ENCODE results near the gene CADM2.

CADM2 gene

GRCh38 chr3:85801955-85802354, 843.2 kb downstream of the CADM2 start:
- DNase-seq (ENCODE audit: low read depth), result no peak

GRCh38 chr3:85808755-85809154, 850.0 kb downstream of the CADM2 start:
- DNase-seq (ENCODE audit: low read depth), result no peak

GRCh38 chr3:85821130-85821756, 862.5 kb downstream of the CADM2 start:
- no peak for DNase-seq (ENCODE audit: low read depth)

- DNase-seq (ENCODE audit: low read depth), result no peak
These were observed 877.2 kb downstream of the CADM2 start for GRCh38 chr3:85835857-85836440.

GRCh38 chr3:85837402-85837801, 878.6 kb downstream of the CADM2 start:
- DNase-seq (ENCODE audit: low read depth), result no peak

GRCh38 chr3:85838921-85839320, 880.1 kb downstream of the CADM2 start:
- DNase-seq (ENCODE audit: low read depth), result no peak

- DNase-seq (ENCODE audit: low read depth), result no peak
These were observed 883.3 kb downstream of the CADM2 start for GRCh38 chr3:85842081-85842480.

- no peak for DNase-seq (ENCODE audit: low read depth)
These were observed 888.2 kb downstream of the CADM2 start for GRCh38 chr3:85846940-85847339.

GRCh38 chr3:85851071-85851470, 892.3 kb downstream of the CADM2 start:
- no peak for DNase-seq (ENCODE audit: low read depth)

GRCh38 chr3:85853805-85854204, 895.0 kb downstream of the CADM2 start:
- no peak for DNase-seq (ENCODE audit: low read depth)

- no peak for DNase-seq (ENCODE audit: low read depth)
These were observed 904.2 kb downstream of the CADM2 start for GRCh38 chr3:85862893-85863455.

- no peak for DNase-seq (ENCODE audit: low read depth)
These were observed 906.1 kb downstream of the CADM2 start for GRCh38 chr3:85864896-85865295.

- no peak for DNase-seq (ENCODE audit: low read depth)
These were observed 908.3 kb downstream of the CADM2 start for GRCh38 chr3:85867072-85867471.

- DNase-seq (ENCODE audit: low read depth), result no peak
These were observed 916.8 kb downstream of the CADM2 start for GRCh38 chr3:85875589-85875988.

GRCh38 chr3:85877631-85878030, 918.8 kb downstream of the CADM2 start:
- DNase-seq (ENCODE audit: low read depth), result no peak

- DNase-seq (ENCODE audit: low read depth), result no peak
These were observed 923.1 kb downstream of the CADM2 start for GRCh38 chr3:85881833-85882393.

GRCh38 chr3:85890043-85890555, 931.3 kb downstream of the CADM2 start:
- DNase-seq (ENCODE audit: low read depth), result no peak

GRCh38 chr3:85903434-85903833, 944.6 kb downstream of the CADM2 start:
- DNase-seq (ENCODE audit: low read depth), result no peak

- DNase-seq (ENCODE audit: low read depth), result no peak
These were observed 954.2 kb downstream of the CADM2 start for GRCh38 chr3:85912980-85913379.

- DNase-seq (ENCODE audit: low read depth), result no peak
These were observed 963.6 kb downstream of the CADM2 start for GRCh38 chr3:85922374-85922773.

- DNase-seq (ENCODE audit: low read depth), result no peak
These were observed 971.9 kb downstream of the CADM2 start for GRCh38 chr3:85930718-85931117.

- no peak for DNase-seq (ENCODE audit: low read depth)
These were observed 974.5 kb downstream of the CADM2 start for GRCh38 chr3:85933326-85933725.

- DNase-seq (ENCODE audit: low read depth), result no peak
These were observed 976.4 kb downstream of the CADM2 start for GRCh38 chr3:85935171-85935570.

Measured in amniotic epithelial cell (primary cell).